ENCODE data around the gene DACH2. TPM values are rescaled to one million over a fixed set of nuclear protein-coding genes. Genes with fewer than 3 reads are reported as not detected.

DACH2 gene
- total RNA-seq, 4 donors from 2014 or later: 0.37 TPM; not detected in 3

- intact Hi-C loops (cut with DNase I; ENCODE audit: low total_unique reads) (no loop called here), in situ Hi-C loops (cut with MboI; ENCODE audit: low pct_ligation_motif_present in 1 of 4, low pct_unique_long_range_greater_than_20kb in 1 of 4, low sequenced_read_pairs in 3 of 4) (no loop called here)
- H3K4me3 ChIP-seq: no peak overlapping the region
- DNase-seq: no peak
- H3K27me3 ChIP-seq: no peaks in the 10 kb centered on the region
- 40 to 41% methylated on average over 3 of the region's 3 CpGs for WGBS, 2 donors (ENCODE audit: low coverage in 1 of 2)
- H3K36me3 ChIP-seq: no peaks in the 10 kb centered on the region
- H3K4me1 ChIP-seq: no peaks in the 10 kb centered on the region
- no peak overlapping the region for H3K27ac ChIP-seq
- no peak for TF ChIP-seq POLR2A (IDR thresholded peaks at IDR 0.05)
- TF ChIP-seq EP300 (IDR thresholded peaks at IDR 0.05; ENCODE audit: low read depth): no peak
- no peak for TF ChIP-seq POLR2AphosphoS5 (IDR thresholded peaks at IDR 0.05)
- no peaks in the 10 kb centered on the region for H3K9me3 ChIP-seq
Measured at GRCh38 chrX:86845101-86845500, 696.9 kb downstream of the DACH2 start.

Small RNA genes lying within 50 kb of the gene (small RNA-seq; reads per million reads assigned to genes)
- gene FCF1P9: 0 reads per million in 4 donors
- 0 reads per million in 4 donors for gene RF00026

Other genes with a start within 250 kb of the DACH2 start
- gene CHM, start 100.9 kb upstream of the DACH2 start, total RNA-seq: 10 to 100 TPM in 3 of 4 donors, 1 to 10 TPM in 1; 7.8 to 22.8 (median 14.4) TPM

All from transverse colon (tissue), 4 donors.